IMR-90 (cell line): ENCODE results near the gene KRTAP5-7. TPM values are rescaled to one million over a fixed set of nuclear protein-coding genes. Genes with fewer than 3 reads are reported as not detected.

Experiments used
- ATAC-seq: fragments of 200-7000 bp; cut with Tn5 transposase; 2 replicates; pipeline ENCODE4 v1.9.1; 2020; ENCODE audit warnings: low read depth, mild to moderate bottlenecking, moderate library complexity
- BruUV-seq: library from RNA; stranded (reverse); fragments of 400-500 nt; replicated peaks from 2 replicates; lab custom pipeline; 2021; lab: Mats Ljungman, UMichigan
- CTCF ChIA-PET: fragments of 300-600 bp; formaldehyde crosslinking; extraction: SDS; loops from one replicate; lab custom pipeline; 2021; ENCODE audit warnings: antibody characterized with exemption; lab: Yijun Ruan, JAX
- POLR2A ChIA-PET: fragments of 300-600 bp; sonication (Branson Sonifier 250); formaldehyde crosslinking; loops from one replicate; lab custom pipeline; 2022; ENCODE audit warnings: antibody characterized with exemption; ENCODE audit not compliant: unreplicated experiment; lab: Charles Lee
- DNase-seq: peaks from one replicate; pipeline ENCODE4 v3.0.0; 2013
- H2AFZ ChIP-seq: replicated peaks from 2 replicates; pipeline ENCODE3; 2013; ENCODE audit warnings: low read length, mild to moderate bottlenecking; ENCODE audit not compliant: poor library complexity
- H2AK5ac ChIP-seq: 2 replicates; pipeline ENCODE4 v1.6.1; 2013; ENCODE audit warnings: low read depth, low read length, inconsistent platforms
- H2AK9ac ChIP-seq: replicated peaks from 2 replicates; pipeline ENCODE3; 2013; ENCODE audit warnings: mild to moderate bottlenecking, low read depth, low read length, moderate library complexity; ENCODE audit not compliant: poor library complexity
- H2BK120ac ChIP-seq: 2 replicates; pipeline ENCODE4 v1.6.1; 2013; ENCODE audit warnings: low read depth, low read length, inconsistent platforms
- H2BK15ac ChIP-seq: 3 replicates; pipeline ENCODE4 v1.6.1; 2013; ENCODE audit warnings: low read depth, low read length, inconsistent platforms
- H2BK20ac ChIP-seq: 2 replicates; pipeline ENCODE4 v1.6.1; 2013; ENCODE audit warnings: low read depth, mild to moderate bottlenecking, inconsistent platforms, low read length, moderate library complexity
- H2BK5ac ChIP-seq: 2 replicates; pipeline ENCODE4 v1.6.1; 2013; ENCODE audit warnings: mild to moderate bottlenecking, low read depth, low read length, inconsistent platforms; ENCODE audit not compliant: poor library complexity, severe bottlenecking
- H3K14ac ChIP-seq: replicated peaks from 2 replicates; pipeline ENCODE4 v1.6.1; 2013; ENCODE audit warnings: low read depth, low read length, inconsistent platforms
- H3K18ac ChIP-seq: 2 replicates; pipeline ENCODE4 v1.6.1; 2013; ENCODE audit warnings: low read depth, low read length, control low read depth
- H3K23ac ChIP-seq: 2 replicates; pipeline ENCODE4 v1.6.1; 2013; ENCODE audit warnings: low read depth, low read length, inconsistent platforms
- H3K27ac ChIP-seq: 2 replicates; pipeline ENCODE4 v1.5.1; 2013; ENCODE audit warnings: mild to moderate bottlenecking, control low read depth, low read length; ENCODE audit not compliant: insufficient read depth
- H3K27me3 ChIP-seq: 2 replicates; pipeline ENCODE4 v1.6.1; 2013; ENCODE audit warnings: low read length; ENCODE audit not compliant: control insufficient read depth, insufficient read depth
- H3K36me3 ChIP-seq: 2 replicates; pipeline ENCODE4 v1.6.1; 2013; ENCODE audit warnings: low read length, mixed read lengths; ENCODE audit not compliant: control insufficient read depth, insufficient read depth
- H3K4ac ChIP-seq: 2 replicates; pipeline ENCODE4 v1.6.1; 2013; ENCODE audit warnings: low read depth, low read length, inconsistent platforms
- H3K4me1 ChIP-seq: 2 replicates; pipeline ENCODE4 v1.6.1; 2013; ENCODE audit warnings: low read length, mixed read lengths; ENCODE audit not compliant: control insufficient read depth, insufficient read depth
- H3K4me2 ChIP-seq: 2 replicates; pipeline ENCODE4 v1.6.1; 2013; ENCODE audit warnings: low read depth, mild to moderate bottlenecking, control low read depth, low read length, moderate library complexity
- H3K4me3 ChIP-seq: 2 replicates; pipeline ENCODE4 v1.5.1; 2013; ENCODE audit warnings: low read depth, mild to moderate bottlenecking, control low read depth, low read length, moderate library complexity; ENCODE audit not compliant: insufficient read depth
- H3K56ac ChIP-seq: 2 replicates; pipeline ENCODE4 v1.6.1; 2013; ENCODE audit warnings: low read length, inconsistent platforms; ENCODE audit not compliant: insufficient read depth; ENCODE audit errors: extremely low read depth
- H3K79me1 ChIP-seq, 2 experiments: 2 replicates each; pipeline ENCODE4 v1.6.1; 2013; ENCODE audit warnings: low read length in 2 of 2, inconsistent platforms in 1 of 2, low read depth in 1 of 2
- H3K9ac ChIP-seq: 2 replicates; pipeline ENCODE4 v1.6.1; 2013; ENCODE audit warnings: low read depth, low read length, control low read depth
- H3K9me1 ChIP-seq: 2 replicates; pipeline ENCODE4 v1.6.1; 2013; ENCODE audit warnings: low read length, inconsistent platforms; ENCODE audit not compliant: insufficient read depth
- H3K9me3 ChIP-seq: 2 replicates; pipeline ENCODE4 v1.6.1; 2013; ENCODE audit warnings: low read length; ENCODE audit not compliant: control insufficient read depth, insufficient read depth
- H4K20me1 ChIP-seq: 2 replicates; pipeline ENCODE4 v1.6.1; 2013; ENCODE audit warnings: low read length, inconsistent platforms; ENCODE audit not compliant: insufficient read depth
- H4K5ac ChIP-seq: 2 replicates; pipeline ENCODE4 v1.6.1; 2013; ENCODE audit warnings: mild to moderate bottlenecking, low read depth, low read length, control low read depth
- H4K8ac ChIP-seq, 2 experiments: 2 replicates each; pipeline ENCODE4 v1.6.1; 2013; ENCODE audit warnings: low read depth in 2 of 2, low read length in 2 of 2, control low read depth in 1 of 2, inconsistent platforms in 1 of 2
- H4K91ac ChIP-seq: 2 replicates; pipeline ENCODE4 v1.6.1; 2013; ENCODE audit warnings: low read depth, low read length, inconsistent platforms; ENCODE audit not compliant: insufficient read depth
- BHLHE40 ChIP-seq: fragments of 150-350 bp; IDR thresholded peaks from 2 replicates; pipeline ENCODE4 v1.6.1; 2016; ENCODE audit warnings: mild to moderate bottlenecking, low read depth, low read length
- CHD1 ChIP-seq: IDR thresholded peaks from 2 replicates; pipeline ENCODE4 v1.6.1; 2012; ENCODE audit warnings: low read depth, low read length, improper control_type of control experiment
- FOS ChIP-seq: fragments of 150-350 bp; IDR thresholded peaks from 2 replicates; pipeline ENCODE4 v1.6.1; 2016; ENCODE audit warnings: low read depth, low read length
- MAFK ChIP-seq: IDR thresholded peaks from 2 replicates; pipeline ENCODE4 v1.6.1; 2012; ENCODE audit warnings: low read depth, low read length, improper control_type of control experiment
- MXI1 ChIP-seq: IDR thresholded peaks from 2 replicates; pipeline ENCODE4 v1.6.1; 2012; ENCODE audit warnings: low read depth, mild to moderate bottlenecking, low read length, moderate library complexity, borderline replicate concordance
- NFE2L2 ChIP-seq: fragments of 150-350 bp; IDR thresholded peaks from 2 replicates; pipeline ENCODE4 v1.6.1; 2016; ENCODE audit warnings: low read depth, mild to moderate bottlenecking, low read length
- POLR2A ChIP-seq: IDR thresholded peaks from 2 replicates; pipeline ENCODE4 v1.6.1; 2012; ENCODE audit warnings: mild to moderate bottlenecking, low read depth, low read length
- RAD21 ChIP-seq: IDR thresholded peaks from 2 replicates; pipeline ENCODE4 v1.6.1; 2012; ENCODE audit warnings: low read length, improper control_type of control experiment
- SMC3 ChIP-seq: fragments of 150-350 bp; IDR thresholded peaks from 2 replicates; pipeline ENCODE4 v1.6.1; 2016; ENCODE audit warnings: low read depth, mild to moderate bottlenecking, antibody characterized with exemption, low read length, moderate library complexity
- USF2 ChIP-seq: fragments of 150-350 bp; IDR thresholded peaks from 2 replicates; pipeline ENCODE4 v1.6.1; 2017; ENCODE audit warnings: mild to moderate bottlenecking, antibody characterized with exemption, low read length, low read depth
- WGBS, 2 experiments: methylation state at CpG; one replicate each; pipeline versions ENCODE4 v1.1.5 to v1.1.7; 2013; ENCODE audit warnings: missing lambda C conversion rate in 2 of 2; ENCODE audit not compliant: insufficient read length in 1 of 2; ENCODE audit errors: extremely low coverage in 2 of 2; 5-methylcytosine and 5-hydroxymethylcytosine counted together
- dilution Hi-C: fragments of 300-500 bp; cut with HindIII; formaldehyde crosslinking; loops from one replicate; pipeline ENCODE4 v1.14.3; 2018; ENCODE audit warnings: low sequenced_read_pairs; ENCODE audit not compliant: unreplicated experiment
- in situ Hi-C: fragments of 300-500 bp; cut with MboI; formaldehyde crosslinking; loops from 3 replicates; pipeline ENCODE4 v1.14.3; 2019; ENCODE audit warnings: low sequenced_read_pairs, inconsistent platforms, mixed read lengths
- intact Hi-C: fragments of 100-400 bp; cut with micrococcal nuclease; formaldehyde crosslinking; loops from 2 replicates; pipeline ENCODE4 v1.10.0; 2022
- polyA plus RNA-seq, 3 experiments: library from polyadenylated mRNA; depleted of rRNA; stranded (reverse); fragments of >200 nt; gene quantifications; 2 replicates each; pipeline ENCODE4 v1.2.3, GENCODE V29; 2012; ENCODE audit warnings: low replicate concordance in 1 of 3
- total RNA-seq: library from RNA; depleted of rRNA; stranded (reverse); fragments of >200 nt; gene quantifications from 2 replicates; pipeline ENCODE4 v1.2.3, GENCODE V29; 2012
- TF ChIP-seq, protein P1 (sequence below): conservative IDR thresholded peaks from 2 replicates; pipeline ENCODE4 v1.5.1; 2012; ENCODE audit warnings: mild to moderate bottlenecking, low read depth, low read length, improper control_type of control experiment

KRTAP5-7 gene
- total and polyA plus RNA-seq, 2 of the 4 experiments (the other 2 are of a cell fraction) = not detected

- Histone ChIP-seq H2BK15ac (no peak overlapping the region), H2BK120ac (no peak overlapping the region), H3K9ac (no peak overlapping the region), H3K14ac (no peak overlapping the region), H3K27me3 (peaks cover 23% of the 10 kb centered on the region), H3K4me1 (no peaks in the 10 kb centered on the region), H2AK5ac (no peak overlapping the region), H3K4ac (no peak overlapping the region), H4K91ac (no peak overlapping the region), H4K20me1 (no peaks in the 10 kb centered on the region), H3K9me3 (no peaks in the 10 kb centered on the region), H3K56ac (no peak overlapping the region), H2AK9ac (no peak overlapping the region), H4K5ac (no peak overlapping the region), H3K9me1 (no peaks in the 10 kb centered on the region), H2BK5ac (no peak overlapping the region), H3K36me3 (no peaks in the 10 kb centered on the region), H3K27ac (no peak overlapping the region), H3K4me2 (no peak overlapping the region), H3K18ac (no peak overlapping the region), H2AFZ (no peak overlapping the region), H4K8ac (no peak overlapping the region), H3K79me1 (no peaks in the 10 kb centered on the region), H3K23ac (no peak overlapping the region), H2BK20ac (no peak overlapping the region), H3K4me3 (no peak overlapping the region)
- ChIA-PET CTCF (no interaction called here), POLR2A (no interaction called here)
- WGBS, 2 experiments = 29% methylated on average over 1 of the region's 5 CpGs; no CpG with 5 or more reads in 1 of the 2 experiments
- in situ Hi-C loops = no loop called here
- TF ChIP-seq MXI1 = no peak
- TF ChIP-seq NFE2L2 = no peak
- TF ChIP-seq BHLHE40 = no peak
- TF ChIP-seq MAFK = no peak
- no peak for TF ChIP-seq FOS
- no peak for TF ChIP-seq USF2
- TF ChIP-seq SMC3 = no peak
- no peak for TF ChIP-seq POLR2A
- TF ChIP-seq CHD1 = no peak
- no peak for TF ChIP-seq RAD21
- TF ChIP-seq, protein P1, sequence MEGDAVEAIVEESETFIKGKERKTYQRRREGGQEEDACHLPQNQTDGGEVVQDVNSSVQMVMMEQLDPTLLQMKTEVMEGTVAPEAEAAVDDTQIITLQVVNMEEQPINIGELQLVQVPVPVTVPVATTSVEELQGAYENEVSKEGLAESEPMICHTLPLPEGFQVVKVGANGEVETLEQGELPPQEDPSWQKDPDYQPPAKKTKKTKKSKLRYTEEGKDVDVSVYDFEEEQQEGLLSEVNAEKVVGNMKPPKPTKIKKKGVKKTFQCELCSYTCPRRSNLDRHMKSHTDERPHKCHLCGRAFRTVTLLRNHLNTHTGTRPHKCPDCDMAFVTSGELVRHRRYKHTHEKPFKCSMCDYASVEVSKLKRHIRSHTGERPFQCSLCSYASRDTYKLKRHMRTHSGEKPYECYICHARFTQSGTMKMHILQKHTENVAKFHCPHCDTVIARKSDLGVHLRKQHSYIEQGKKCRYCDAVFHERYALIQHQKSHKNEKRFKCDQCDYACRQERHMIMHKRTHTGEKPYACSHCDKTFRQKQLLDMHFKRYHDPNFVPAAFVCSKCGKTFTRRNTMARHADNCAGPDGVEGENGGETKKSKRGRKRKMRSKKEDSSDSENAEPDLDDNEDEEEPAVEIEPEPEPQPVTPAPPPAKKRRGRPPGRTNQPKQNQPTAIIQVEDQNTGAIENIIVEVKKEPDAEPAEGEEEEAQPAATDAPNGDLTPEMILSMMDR = no peak
- ATAC-seq (no peak), DNase-seq (no peak)
- dilution Hi-C loops = no loop called here
- intact Hi-C loops = no loop called here
- no TSS peak for BruUV-seq
Measured at GRCh38 chr11:71574418-71574817, 47.4 kb downstream of the KRTAP5-7 start.
